Stomach smooth muscle (tissue), 2 donors: ENCODE results near the gene B3GALT6.

ENCODE experiments used
- H3K27ac ChIP-seq: one replicate; pipeline ENCODE4 v1.7.0; 2013; ENCODE audit warnings: mild to moderate bottlenecking, low read length, inconsistent platforms
- H3K27me3 ChIP-seq, 2 donors: one replicate each; pipeline ENCODE4 v1.7.0; 2013; ENCODE audit warnings: low read length in 2 of 2; ENCODE audit not compliant: insufficient read depth in 2 of 2, control insufficient read depth in 1 of 2
- H3K36me3 ChIP-seq, 2 donors: one replicate each; pipeline ENCODE4 v1.7.0; 2013; ENCODE audit warnings: low read length in 2 of 2; ENCODE audit not compliant: control insufficient read depth in 2 of 2, insufficient read depth in 2 of 2
- H3K4me1 ChIP-seq: one replicate; pipeline ENCODE4 v1.7.0; 2013; ENCODE audit warnings: low read length; ENCODE audit not compliant: control insufficient read depth, insufficient read depth
- H3K4me3 ChIP-seq, 2 donors: one replicate each; pipeline ENCODE4 v1.7.0; 2013; ENCODE audit warnings: low read length in 2 of 2
- H3K9ac ChIP-seq, 2 donors: one replicate each; pipeline ENCODE4 v1.7.0; 2013; ENCODE audit warnings: low read length in 2 of 2, mild to moderate bottlenecking in 1 of 2
- H3K9me3 ChIP-seq, 2 donors: one replicate each; pipeline ENCODE4 v1.7.0; 2013; ENCODE audit warnings: low read length in 2 of 2; ENCODE audit not compliant: control insufficient read depth in 2 of 2
- donor health status: healthy.
- donor health status: Pancreatic carcinoma.

B3GALT6 gene

DNA sequence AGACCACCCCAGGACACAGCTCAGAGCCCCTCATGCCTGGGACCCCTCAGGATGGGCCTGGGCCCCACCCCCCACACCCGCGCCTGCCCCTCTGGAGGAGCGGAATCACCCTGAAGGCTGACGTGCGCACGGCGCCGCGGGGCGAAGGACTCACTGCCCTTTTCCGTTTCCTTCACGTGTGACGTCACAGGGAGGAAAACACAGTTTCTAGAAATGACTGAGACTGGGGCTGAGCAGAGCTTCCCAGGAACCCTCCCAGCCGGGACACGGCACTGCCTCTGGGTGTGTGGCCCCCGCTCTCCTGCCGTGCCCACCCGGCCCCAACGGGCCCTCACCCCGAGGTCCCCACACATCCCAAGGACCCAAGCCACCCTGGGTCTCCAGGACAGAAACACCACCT is 12.7 kb upstream of the B3GALT6 start:
- H3K27ac ChIP-seq, result no peak overlapping the region
- no peaks in the 10 kb centered on the region for H3K9me3 ChIP-seq
- H3K4me3 ChIP-seq, result no peak overlapping the region
- H3K9ac ChIP-seq, result no peak overlapping the region
- H3K4me1 ChIP-seq, result peaks cover 6% of the 10 kb centered on the region
- H3K27me3 ChIP-seq, result no peaks in the 10 kb centered on the region
- H3K36me3 ChIP-seq, result peaks cover 17 to 26% of the 10 kb centered on the region in 2 donors

DNA sequence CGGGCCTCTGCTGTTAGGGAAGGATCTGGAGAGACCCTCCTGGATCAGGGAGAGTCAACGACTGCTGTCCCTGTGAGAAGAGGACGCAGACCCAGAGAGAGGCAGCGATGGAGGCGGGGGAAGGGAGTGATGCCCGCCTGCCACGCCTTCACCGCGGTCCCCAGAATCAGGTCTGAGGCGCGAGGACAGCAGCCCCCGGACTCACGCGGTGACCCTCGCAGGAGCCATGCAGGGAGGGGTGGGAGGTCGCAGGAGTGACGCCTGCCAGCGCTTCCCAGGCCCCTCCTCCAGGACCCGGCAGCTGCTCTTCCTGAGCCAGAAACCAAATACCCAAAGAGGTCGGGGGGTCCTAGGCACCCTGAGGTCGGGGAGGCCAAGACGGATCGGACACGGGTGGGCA is 11.8 kb upstream of the B3GALT6 start:
- Histone ChIP-seq H3K4me3 (no peak overlapping the region), H3K4me1 (peaks cover 4% of the 10 kb centered on the region), H3K27ac (no peak overlapping the region), H3K9ac (no peak overlapping the region), H3K27me3 (no peaks in the 10 kb centered on the region), H3K36me3 (peaks cover 17 to 32% of the 10 kb centered on the region in 2 donors), H3K9me3 (no peaks in the 10 kb centered on the region)

- Histone ChIP-seq H3K9me3 (no peaks in the 10 kb centered on the region), H3K4me1 (no peaks in the 10 kb centered on the region), H3K9ac (no peak overlapping the region), H3K36me3 (peaks cover 21 to 30% of the 10 kb centered on the region in 2 donors), H3K27me3 (no peaks in the 10 kb centered on the region), H3K4me3 (no peak overlapping the region), H3K27ac (no peak overlapping the region)
These were observed 10.0 kb upstream of the B3GALT6 start for GRCh38 chr1:1221887-1222574.

DNA sequence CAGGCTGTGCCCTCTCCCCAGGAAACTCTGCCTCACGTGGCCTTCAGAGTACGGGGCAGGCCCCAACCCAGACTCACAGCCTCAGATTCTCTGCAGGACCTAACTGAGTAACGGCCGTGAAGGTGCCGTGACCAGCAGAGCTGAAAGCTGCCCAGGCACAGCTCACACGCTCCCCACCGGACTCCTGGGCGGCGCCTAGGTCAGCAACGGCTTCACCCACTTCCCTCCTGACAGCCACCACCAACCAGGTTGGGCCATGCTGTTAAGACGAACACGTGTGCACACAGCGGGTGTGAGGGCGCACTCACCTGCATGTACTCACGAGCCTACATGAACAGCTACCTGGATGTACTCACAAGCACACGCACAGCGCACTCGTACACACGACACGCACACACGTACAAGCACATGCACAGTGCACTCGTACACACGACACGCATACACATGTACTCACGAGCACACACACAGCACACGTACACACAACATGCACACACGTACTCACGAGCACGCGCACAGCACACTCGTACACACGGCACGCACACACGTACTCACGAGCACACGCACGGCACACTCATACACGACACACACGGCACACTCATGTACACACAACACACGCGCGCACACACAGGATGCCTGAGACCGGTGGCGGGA is 9.3 kb upstream of the B3GALT6 start:
- H3K9ac ChIP-seq, result no peak overlapping the region
- H3K27me3 ChIP-seq, result no peaks in the 10 kb centered on the region
- no peak overlapping the region for H3K4me3 ChIP-seq
- H3K4me1 ChIP-seq, result no peaks in the 10 kb centered on the region
- H3K27ac ChIP-seq, result no peak overlapping the region
- no peaks in the 10 kb centered on the region for H3K9me3 ChIP-seq
- H3K36me3 ChIP-seq, result peaks cover 21 to 31% of the 10 kb centered on the region in 2 donors

GRCh38 chr1:1223321-1223720 is 8.7 kb upstream of the B3GALT6 start:
- Histone ChIP-seq H3K9ac (no peak overlapping the region), H3K27ac (no peak overlapping the region), H3K9me3 (no peaks in the 10 kb centered on the region), H3K4me1 (peaks cover under 1% of the 10 kb centered on the region), H3K27me3 (no peaks in the 10 kb centered on the region), H3K4me3 (no peak overlapping the region), H3K36me3 (peaks cover 24 to 31% of the 10 kb centered on the region in 2 donors)

DNA sequence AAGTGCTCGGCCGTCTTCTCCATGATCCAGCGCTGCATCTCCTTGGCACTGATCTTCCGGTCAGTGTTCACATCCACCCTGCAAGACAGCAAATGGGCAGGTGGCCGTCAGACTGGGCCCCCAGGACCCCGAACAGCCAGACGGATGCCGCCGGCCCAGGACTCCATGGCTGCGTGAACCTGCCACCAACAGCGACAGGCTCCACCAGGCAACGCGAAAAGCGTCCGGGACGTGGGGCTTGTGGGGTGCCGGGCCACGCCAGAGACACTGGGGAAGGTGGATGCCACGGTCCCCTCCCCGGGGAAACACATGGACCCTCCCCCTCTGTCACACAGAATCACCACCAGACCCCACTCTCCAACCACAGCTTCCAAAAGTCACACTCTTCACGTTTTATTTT is 8.1 kb upstream of the B3GALT6 start:
- Histone ChIP-seq H3K27me3 (no peaks in the 10 kb centered on the region), H3K4me1 (peaks cover 3% of the 10 kb centered on the region), H3K9me3 (no peaks in the 10 kb centered on the region), H3K27ac (no peak overlapping the region), H3K9ac (no peak overlapping the region), H3K36me3 (peaks cover 25 to 31% of the 10 kb centered on the region in 2 donors), H3K4me3 (no peak overlapping the region)

- Histone ChIP-seq H3K4me3 (no peak overlapping the region), H3K27ac (no peak overlapping the region), H3K4me1 (peaks cover 14% of the 10 kb centered on the region), H3K36me3 (peaks cover 25 to 29% of the 10 kb centered on the region in 2 donors), H3K27me3 (no peaks in the 10 kb centered on the region), H3K9me3 (no peaks in the 10 kb centered on the region), H3K9ac (no peak overlapping the region)
These were observed 6.7 kb upstream of the B3GALT6 start for GRCh38 chr1:1225238-1225845.

GRCh38 chr1:1225913-1226312 is 6.1 kb upstream of the B3GALT6 start:
- no peak overlapping the region for H3K4me3 ChIP-seq
- no peak overlapping the region for H3K27ac ChIP-seq
- H3K36me3 ChIP-seq, result peaks cover 19 to 29% of the 10 kb centered on the region in 2 donors
- no peaks in the 10 kb centered on the region for H3K9me3 ChIP-seq
- H3K4me1 ChIP-seq, result peaks cover 20% of the 10 kb centered on the region
- H3K9ac ChIP-seq, result no peak overlapping the region
- H3K27me3 ChIP-seq, result no peaks in the 10 kb centered on the region

DNA sequence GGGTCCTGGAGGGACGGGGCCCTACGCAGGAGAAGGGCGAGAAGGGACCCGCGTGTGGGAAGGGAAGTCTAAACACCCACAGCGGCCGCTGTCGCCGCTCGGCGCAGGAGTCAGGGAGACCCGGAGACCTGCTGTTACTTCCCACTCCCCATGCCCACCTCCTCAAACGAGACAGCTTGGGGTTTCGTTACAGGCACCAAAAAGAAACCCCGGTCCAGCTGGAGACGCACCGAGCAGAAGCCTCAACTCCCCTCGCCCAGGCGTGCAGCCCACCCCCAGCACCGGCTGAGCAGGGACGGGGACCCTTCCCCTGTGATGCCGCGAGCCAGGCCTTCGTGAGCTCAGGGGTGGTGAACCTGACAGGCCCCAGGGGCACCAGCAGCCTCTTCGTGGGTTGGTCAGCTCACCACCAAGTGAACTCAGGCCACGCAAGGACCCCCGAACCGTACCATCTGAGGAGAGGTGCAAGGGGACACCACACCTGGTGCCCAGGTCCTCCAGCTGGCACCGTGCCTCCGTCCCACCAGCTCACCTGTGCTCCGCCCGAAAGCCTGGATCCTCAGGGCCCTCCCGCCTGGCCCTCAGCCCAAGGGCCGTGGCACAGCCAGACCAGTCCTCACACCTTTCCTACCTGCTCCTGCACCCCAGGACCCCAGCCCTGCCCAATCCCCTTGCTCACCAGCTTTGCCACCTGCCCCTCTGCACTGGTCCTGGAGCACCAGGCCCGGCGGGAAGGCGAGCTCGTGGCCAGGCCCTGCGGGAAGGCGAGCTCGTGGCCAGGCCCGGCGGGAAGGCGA is 5.3 kb upstream of the B3GALT6 start:
- H3K4me1 ChIP-seq, result peaks cover 27% of the 10 kb centered on the region
- no peak overlapping the region for H3K9ac ChIP-seq
- no peak overlapping the region for H3K27ac ChIP-seq
- H3K9me3 ChIP-seq, result no peaks in the 10 kb centered on the region
- H3K27me3 ChIP-seq, result no peaks in the 10 kb centered on the region
- H3K4me3 ChIP-seq, result no peak overlapping the region
- peaks cover 17 to 29% of the 10 kb centered on the region in 2 donors for H3K36me3 ChIP-seq

DNA sequence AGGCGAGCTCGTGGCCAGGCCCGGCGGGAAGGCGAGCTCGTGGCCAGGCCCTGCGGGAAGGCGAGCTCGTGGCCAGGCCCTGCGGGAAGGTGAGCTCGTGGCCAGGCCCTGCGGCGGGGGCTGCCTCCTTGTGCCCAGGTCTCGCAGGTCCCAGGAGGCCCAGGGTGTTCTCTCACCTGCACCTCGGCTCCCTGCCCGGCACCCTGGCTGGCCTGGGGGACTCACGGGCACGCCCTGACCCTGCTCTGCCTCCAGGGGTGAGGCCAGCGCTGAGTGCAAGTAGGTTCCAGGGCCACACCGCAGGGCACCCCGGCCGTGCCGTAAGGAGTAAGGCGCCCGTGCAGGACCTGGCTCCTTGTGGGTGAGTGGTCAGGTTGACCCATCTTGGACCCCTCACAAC is 4.7 kb upstream of the B3GALT6 start:
- Histone ChIP-seq H3K4me3 (no peak overlapping the region), H3K27me3 (no peaks in the 10 kb centered on the region), H3K9ac (no peak overlapping the region), H3K4me1 (peaks cover 28% of the 10 kb centered on the region), H3K27ac (no peak overlapping the region), H3K36me3 (peaks cover 17 to 27% of the 10 kb centered on the region in 2 donors), H3K9me3 (no peaks in the 10 kb centered on the region)
